Measurements from ENCODE around the gene CCDC93. TPM values are rescaled to one million over a fixed set of nuclear protein-coding genes. Genes with fewer than 3 reads are reported as not detected.

CCDC93 gene
- total RNA-seq, 2 donors from 2014 or later = 33.5 to 37.8 TPM

DNA sequence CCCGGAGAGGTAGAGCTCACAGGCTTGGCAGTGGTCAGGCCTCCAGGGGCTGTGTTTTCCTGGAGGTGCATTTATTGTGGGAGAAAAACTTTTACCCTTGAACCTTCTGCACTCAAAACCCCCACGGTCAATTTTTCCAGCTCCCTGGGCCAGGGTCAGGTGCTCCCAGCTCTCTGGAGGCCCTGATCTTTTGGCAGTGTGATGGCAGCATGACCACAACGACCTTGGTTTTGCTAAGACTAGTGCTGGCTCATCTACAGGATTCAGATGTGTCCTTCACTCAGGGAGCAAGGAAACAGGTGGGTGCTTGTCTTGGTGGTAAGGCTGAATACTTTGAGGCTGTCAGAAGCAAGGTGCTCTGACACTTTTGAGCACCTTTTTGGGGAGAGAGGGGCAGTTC, 92.3 kb downstream of the CCDC93 start:
- H3K36me3 ChIP-seq = peaks cover 20% of the 10 kb centered on the region
- DNase-seq = no peak
- no peaks in the 10 kb centered on the region for H3K4me1 ChIP-seq
- H3K27me3 ChIP-seq = no peaks in the 10 kb centered on the region
- TF ChIP-seq, protein P1, sequence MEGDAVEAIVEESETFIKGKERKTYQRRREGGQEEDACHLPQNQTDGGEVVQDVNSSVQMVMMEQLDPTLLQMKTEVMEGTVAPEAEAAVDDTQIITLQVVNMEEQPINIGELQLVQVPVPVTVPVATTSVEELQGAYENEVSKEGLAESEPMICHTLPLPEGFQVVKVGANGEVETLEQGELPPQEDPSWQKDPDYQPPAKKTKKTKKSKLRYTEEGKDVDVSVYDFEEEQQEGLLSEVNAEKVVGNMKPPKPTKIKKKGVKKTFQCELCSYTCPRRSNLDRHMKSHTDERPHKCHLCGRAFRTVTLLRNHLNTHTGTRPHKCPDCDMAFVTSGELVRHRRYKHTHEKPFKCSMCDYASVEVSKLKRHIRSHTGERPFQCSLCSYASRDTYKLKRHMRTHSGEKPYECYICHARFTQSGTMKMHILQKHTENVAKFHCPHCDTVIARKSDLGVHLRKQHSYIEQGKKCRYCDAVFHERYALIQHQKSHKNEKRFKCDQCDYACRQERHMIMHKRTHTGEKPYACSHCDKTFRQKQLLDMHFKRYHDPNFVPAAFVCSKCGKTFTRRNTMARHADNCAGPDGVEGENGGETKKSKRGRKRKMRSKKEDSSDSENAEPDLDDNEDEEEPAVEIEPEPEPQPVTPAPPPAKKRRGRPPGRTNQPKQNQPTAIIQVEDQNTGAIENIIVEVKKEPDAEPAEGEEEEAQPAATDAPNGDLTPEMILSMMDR (IDR thresholded peaks at IDR 0.05) = no peak
- H3K27ac ChIP-seq = no peak overlapping the region
- H3K9ac ChIP-seq (ENCODE audit: low read depth in 2 of 2, low read length in 2 of 2) = no peak overlapping the region
- no peak overlapping the region for H3K4me3 ChIP-seq
- intact Hi-C loops (cut with DNase I) = no loop called here
- no peaks in the 10 kb centered on the region for H3K9me3 ChIP-seq

DNA sequence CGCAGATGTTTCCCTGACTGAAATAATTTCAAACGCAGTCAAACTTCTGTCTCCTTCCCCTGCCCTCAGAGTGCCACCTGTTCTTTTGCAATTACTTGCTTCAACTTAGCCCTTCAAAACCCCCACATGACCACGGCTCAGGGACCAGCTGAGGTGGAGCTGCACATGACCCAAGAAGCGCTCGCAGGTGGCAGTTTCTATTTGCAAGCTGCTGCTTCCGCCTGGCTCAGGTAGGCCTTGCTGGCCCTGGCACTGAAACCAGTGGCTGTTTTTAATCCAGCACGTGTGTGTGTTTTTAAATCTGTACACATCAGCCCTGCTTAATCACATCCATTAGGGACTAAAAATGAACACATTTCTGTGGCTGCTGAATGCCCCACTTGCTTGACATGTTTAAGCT, 95.3 kb downstream of the CCDC93 start:
- Histone ChIP-seq H3K27me3 (no peaks in the 10 kb centered on the region), H3K4me1 (no peaks in the 10 kb centered on the region), H3K36me3 (peaks cover 20% of the 10 kb centered on the region), H3K9ac (ENCODE audit: low read depth in 2 of 2, low read length in 2 of 2) (no peak overlapping the region), H3K9me3 (no peaks in the 10 kb centered on the region), H3K4me3 (no peak overlapping the region), H3K27ac (no peak overlapping the region)
- DNase-seq = no peak
- intact Hi-C loops (cut with DNase I) = no loop called here
- TF ChIP-seq, protein P1 (IDR thresholded peaks at IDR 0.05) = no peak

DNA sequence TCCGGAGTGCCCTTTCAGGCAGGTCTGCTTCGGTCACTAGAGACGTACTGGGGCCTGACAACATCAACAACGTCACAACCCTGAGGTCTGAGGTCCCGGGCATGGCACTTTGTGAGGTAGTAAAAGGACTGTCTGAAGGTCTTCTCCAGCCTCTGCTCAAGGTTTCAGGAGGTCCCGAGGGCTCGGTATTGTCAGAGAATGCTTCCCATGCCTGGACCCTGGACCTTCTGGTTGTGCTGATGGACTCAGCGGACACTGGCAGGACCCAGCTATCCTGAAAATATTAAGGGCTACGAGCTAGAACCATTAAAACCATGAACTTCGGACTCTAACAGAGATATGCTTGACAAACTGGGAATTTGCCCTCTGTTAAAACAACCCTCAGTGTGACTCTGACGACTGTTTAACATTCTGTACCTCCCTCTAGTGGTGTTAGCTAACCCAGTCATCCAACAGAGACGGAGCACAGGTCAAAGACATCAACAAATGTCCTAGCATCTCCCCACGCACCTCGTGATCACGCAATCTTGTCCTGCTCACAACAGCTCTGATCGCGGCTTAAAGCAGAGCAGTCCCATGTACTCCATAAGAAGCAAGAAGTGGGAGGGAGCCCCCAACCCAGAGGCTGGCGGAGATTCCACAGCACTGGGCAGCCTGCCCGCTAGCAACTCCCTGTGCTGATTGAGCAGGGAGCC, 96.5 kb downstream of the CCDC93 start:
- DNase-seq = no peak

DNA sequence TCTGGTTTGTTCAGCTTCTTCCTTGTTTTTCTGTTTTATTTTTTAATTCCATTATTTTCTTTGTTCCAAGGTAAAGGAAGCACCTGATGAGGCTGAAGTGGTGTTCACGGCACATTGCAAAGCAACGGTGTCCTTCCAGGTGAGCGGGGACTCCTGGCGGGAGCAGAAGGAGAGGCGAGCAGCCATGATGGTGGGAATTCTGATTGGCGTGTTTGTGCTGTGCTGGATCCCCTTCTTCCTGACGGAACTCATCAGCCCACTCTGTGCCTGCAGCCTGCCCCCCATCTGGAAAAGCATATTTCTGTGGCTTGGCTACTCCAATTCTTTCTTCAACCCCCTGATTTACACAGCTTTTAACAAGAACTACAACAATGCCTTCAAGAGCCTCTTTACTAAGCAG, 110.9 kb downstream of the CCDC93 start:
- TF ChIP-seq, protein P1 (IDR thresholded peaks at IDR 0.05) = no peak
- intact Hi-C loops (cut with DNase I) = no loop called here
- no peaks in the 10 kb centered on the region for H3K27me3 ChIP-seq

More for the DNA sequence above, 96.5 kb downstream of the CCDC93 start:
- H3K4me3 ChIP-seq = no peak overlapping the region
- TF ChIP-seq, protein P1 (IDR thresholded peaks at IDR 0.05) = no peak
- H3K27ac ChIP-seq = no peak overlapping the region
- H3K9ac ChIP-seq (ENCODE audit: low read depth in 2 of 2, low read length in 2 of 2) = no peak overlapping the region
- no peaks in the 10 kb centered on the region for H3K27me3 ChIP-seq
- intact Hi-C loops (cut with DNase I) = no loop called here
- no peaks in the 10 kb centered on the region for H3K4me1 ChIP-seq
- H3K9me3 ChIP-seq = no peaks in the 10 kb centered on the region
- peaks cover 20% of the 10 kb centered on the region for H3K36me3 ChIP-seq

DNA sequence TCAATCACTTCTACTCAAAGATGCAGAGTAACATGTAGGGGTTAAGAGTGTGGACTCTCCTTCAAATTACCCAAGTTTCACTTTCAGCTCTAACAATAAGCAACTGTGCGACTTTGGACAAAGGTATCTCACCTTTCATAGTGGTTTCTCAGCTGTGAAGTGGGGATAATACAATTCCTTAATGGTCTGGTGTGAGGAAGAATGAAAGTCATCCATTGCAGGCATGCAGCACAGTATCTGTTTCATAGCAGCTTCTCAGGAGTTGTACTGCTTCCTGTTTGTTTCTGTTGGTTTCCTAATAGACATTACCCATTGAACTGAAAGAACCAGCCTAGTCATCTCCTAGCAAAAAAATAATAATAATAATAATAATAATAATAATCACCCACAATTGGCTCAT, 125.0 kb downstream of the CCDC93 start:
- Histone ChIP-seq H3K4me3 (no peak overlapping the region), H3K9ac (ENCODE audit: low read depth in 2 of 2, low read length in 2 of 2) (no peak overlapping the region), H3K9me3 (no peaks in the 10 kb centered on the region), H3K4me1 (no peaks in the 10 kb centered on the region), H3K27ac (no peak overlapping the region), H3K27me3 (no peaks in the 10 kb centered on the region), H3K36me3 (no peaks in the 10 kb centered on the region)
- TF ChIP-seq, protein P1 (IDR thresholded peaks at IDR 0.05) = no peak
- no peak for DNase-seq
- intact Hi-C loops (cut with DNase I) = no loop called here

More for the DNA sequence above, 110.9 kb downstream of the CCDC93 start:
- Histone ChIP-seq H3K9ac (ENCODE audit: low read depth in 2 of 2, low read length in 2 of 2) (no peak overlapping the region), H3K36me3 (no peaks in the 10 kb centered on the region), H3K27ac (no peak overlapping the region), H3K4me1 (no peaks in the 10 kb centered on the region), H3K4me3 (no peak overlapping the region), H3K9me3 (no peaks in the 10 kb centered on the region)
- DNase-seq = no peak

All from colonic mucosa (tissue), 4 donors.